ENCODE results near the gene PTPRR.
A peak's percentile ranks its signal among the peaks of the same experiment; 100 is the strongest.

GRCh38 chr12:70719672-70720420 lies 200.7 kb downstream of the PTPRR start:
- TF ChIP-seq CTCF (IDR thresholded peaks at IDR 0.05; ENCODE audit: insufficient read depth, low read depth, low read length) (peak; percentile 99), EZH2 (IDR thresholded peaks at IDR 0.05; ENCODE audit: insufficient read depth, low read length) (no peak)
